ENCODE data around the gene SCGB1A1. TPM values are rescaled to one million over a fixed set of nuclear protein-coding genes. Genes with fewer than 3 reads are reported as not detected.

Gene SCGB1A1
- total RNA-seq, 1 donor from 2014 or later = not detected

DNA sequence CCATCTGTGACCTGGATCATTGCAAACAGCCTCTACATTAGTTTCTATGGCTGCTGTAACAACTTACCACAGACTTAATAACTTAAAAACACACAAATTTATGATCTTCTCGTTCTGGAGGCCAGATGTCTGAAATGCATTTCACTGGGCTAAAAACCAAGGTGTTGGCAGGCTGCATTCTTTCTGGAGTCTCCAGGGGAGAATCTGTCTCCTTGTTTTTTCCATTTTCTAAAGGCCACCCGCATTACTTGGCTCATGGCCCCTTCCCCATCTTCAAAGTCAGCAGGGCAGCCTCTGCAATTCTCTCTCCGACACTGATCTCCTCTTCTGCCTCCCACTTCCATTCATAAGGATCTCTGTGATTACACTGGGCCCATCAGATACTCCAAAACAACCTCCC lies 11.6 kb downstream of the SCGB1A1 start:
- H3K4me1 ChIP-seq = peaks cover 32% of the 10 kb centered on the region
- DNase-seq = no peak
- intact Hi-C loops (cut with micrococcal nuclease) = no loop called here
- no peak overlapping the region for H3K27ac ChIP-seq (replicated peaks)
- H3K36me3 ChIP-seq = no peaks in the 10 kb centered on the region
- no peak for TF ChIP-seq CTCF (IDR thresholded peaks at IDR 0.05; ENCODE audit: borderline replicate concordance)
- no peak overlapping the region for H3K4me3 ChIP-seq
- no peaks in the 10 kb centered on the region for H3K9me3 ChIP-seq (replicated peaks)
- no peaks in the 10 kb centered on the region for H3K27me3 ChIP-seq (ENCODE audit: low read depth)

DNA sequence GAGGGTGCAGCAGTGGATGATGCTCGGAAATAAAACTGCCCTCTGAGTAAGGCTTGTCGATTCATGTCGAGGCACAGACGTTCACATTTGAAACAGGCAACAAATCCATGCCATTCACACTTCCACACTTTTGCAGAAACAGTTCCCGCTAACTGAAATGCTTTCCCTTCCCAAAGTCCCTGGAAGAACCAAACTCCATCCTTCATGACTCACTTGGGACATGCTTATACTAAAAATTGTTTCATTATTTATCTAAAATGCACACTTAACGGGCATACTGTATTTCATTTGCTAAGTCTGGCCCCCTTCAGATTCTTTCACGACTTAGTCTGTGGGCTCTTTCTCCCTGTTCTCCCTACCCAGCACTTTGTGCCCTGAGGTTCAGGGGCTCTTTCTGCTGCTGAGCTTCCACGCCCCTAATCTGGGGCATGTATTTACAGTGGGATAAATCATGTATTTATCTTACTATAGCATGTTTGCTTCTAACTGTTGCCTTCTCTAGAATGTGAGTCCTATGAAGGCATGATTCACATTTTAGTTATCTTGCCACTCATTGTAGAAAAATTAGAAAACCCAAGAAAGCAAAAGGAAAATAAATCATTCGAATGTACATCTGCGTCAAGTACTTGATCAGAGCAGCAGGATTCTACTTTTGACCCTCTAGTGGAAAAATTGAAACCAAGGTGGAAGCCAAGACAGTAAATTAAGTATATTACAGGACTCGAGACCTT lies 12.5 kb downstream of the SCGB1A1 start:
- Histone ChIP-seq H3K4me1 (peaks cover 39% of the 10 kb centered on the region), H3K27me3 (ENCODE audit: low read depth) (no peaks in the 10 kb centered on the region), H3K36me3 (no peaks in the 10 kb centered on the region), H3K27ac (replicated peaks) (no peak overlapping the region), H3K9me3 (replicated peaks) (no peaks in the 10 kb centered on the region), H3K4me3 (no peak overlapping the region)
- no peak for DNase-seq
- TF ChIP-seq CTCF (IDR thresholded peaks at IDR 0.05; ENCODE audit: borderline replicate concordance) = no peak
- intact Hi-C loops (cut with micrococcal nuclease) = no loop called here

GRCh38 chr11:62432695-62433094 lies 13.9 kb downstream of the SCGB1A1 start:
- Histone ChIP-seq H3K9me3 (replicated peaks) (no peaks in the 10 kb centered on the region), H3K36me3 (no peaks in the 10 kb centered on the region), H3K4me3 (no peak overlapping the region), H3K27ac (replicated peaks) (no peak overlapping the region), H3K27me3 (ENCODE audit: low read depth) (no peaks in the 10 kb centered on the region), H3K4me1 (peaks cover 39% of the 10 kb centered on the region)
- DNase-seq = no peak
- intact Hi-C loops (cut with micrococcal nuclease) = no loop called here
- no peak for TF ChIP-seq CTCF (IDR thresholded peaks at IDR 0.05; ENCODE audit: borderline replicate concordance)

- Histone ChIP-seq H3K27ac (replicated peaks) (peak overlapping the region; percentile 73), H3K4me1 (peaks cover 39% of the 10 kb centered on the region)
Observed at GRCh38 chr11:62433141-62433903, 14.5 kb downstream of the SCGB1A1 start.

GRCh38 chr11:62433904-62434276 lies 15.1 kb downstream of the SCGB1A1 start:
- Histone ChIP-seq H3K27me3 (ENCODE audit: low read depth) (no peaks in the 10 kb centered on the region), H3K4me1 (peaks cover 39% of the 10 kb centered on the region), H3K27ac (replicated peaks) (peak overlapping the region; percentile 73), H3K36me3 (no peaks in the 10 kb centered on the region), H3K9me3 (replicated peaks) (no peaks in the 10 kb centered on the region), H3K4me3 (peak overlapping the region; percentile 19)
- intact Hi-C loops (cut with micrococcal nuclease) = no loop called here
- no peak for TF ChIP-seq CTCF (IDR thresholded peaks at IDR 0.05; ENCODE audit: borderline replicate concordance)
- no peak for DNase-seq

More at GRCh38 chr11:62433141-62433903, 14.5 kb downstream of the SCGB1A1 start:
- Histone ChIP-seq H3K27me3 (ENCODE audit: low read depth) (no peaks in the 10 kb centered on the region), H3K9me3 (replicated peaks) (no peaks in the 10 kb centered on the region), H3K36me3 (no peaks in the 10 kb centered on the region), H3K4me3 (peak overlapping the region; percentile 19)
- DNase-seq = no peak
- intact Hi-C loops (cut with micrococcal nuclease) = no loop called here
- peak; percentile 21 for TF ChIP-seq CTCF (IDR thresholded peaks at IDR 0.05; ENCODE audit: borderline replicate concordance)
